Psoas muscle (tissue), 8 donors: Measurements from ENCODE around the gene AOAH. TPM values are rescaled to one million over a fixed set of nuclear protein-coding genes. Genes with fewer than 3 reads are reported as not detected.

Experiments used
- ATAC-seq, 4 donors: fragments of 200-7000 bp; cut with Tn5 transposase; one replicate each; pipeline ENCODE4 v1.9.1; 2020; ENCODE audit warnings: moderate library complexity in 3 of 4, mild to moderate bottlenecking in 2 of 4
- DNase-seq, 2 donors: peaks; one replicate each; pipeline ENCODE4 v3.0.0-alpha.2; 2020
- H3K27ac ChIP-seq: fragments of 200-600 bp; one replicate; pipeline ENCODE4 v1.8.0; 2022
- H3K27me3 ChIP-seq, 3 donors: fragments of 200-600 bp in 1 of 3; one replicate each; pipeline versions ENCODE4 v1.6.1 to v1.8.0; 2013 to 2022; ENCODE audit warnings: low read length in 2 of 3, mild to moderate bottlenecking in 2 of 3, moderate library complexity in 1 of 3; ENCODE audit not compliant: insufficient read depth in 3 of 3
- H3K36me3 ChIP-seq, 2 donors: fragments of 200-600 bp in 1 of 2; one replicate each; pipeline versions ENCODE4 v1.6.1 to v1.8.0; 2013 to 2022; ENCODE audit warnings: low read depth in 1 of 2, mild to moderate bottlenecking in 1 of 2, moderate library complexity in 1 of 2; ENCODE audit not compliant: insufficient read depth in 1 of 2
- H3K4me1 ChIP-seq: fragments of 200-600 bp; one replicate; pipeline ENCODE4 v1.8.0; 2022
- H3K4me3 ChIP-seq: fragments of 200-600 bp; one replicate; pipeline ENCODE4 v1.8.0; 2022; ENCODE audit warnings: mild to moderate bottlenecking
- H3K9me3 ChIP-seq: fragments of 200-600 bp; one replicate; pipeline ENCODE4 v1.8.0; 2022
- WGBS, 3 donors: extraction: QIAGEN DNeasy Blood & Tissue Kit; methylation state at CpG; one replicate each; pipeline versions ENCODE4 v1.1.6 to v1.1.7; 2013; 5-methylcytosine and 5-hydroxymethylcytosine counted together
- intact Hi-C, 2 donors: fragments of 100-400 bp; cut with DNase I; formaldehyde crosslinking; loops; one replicate each; pipeline versions ENCODE4 v1.11.0 to v1.14.2; 2022
- polyA plus RNA-seq, 3 donors: library from polyadenylated mRNA; stranded (reverse); fragments of 200-250 nt; gene quantifications; one replicate each; pipeline ENCODE4 v1.2.3, GENCODE V29; 2013
- total RNA-seq, 4 donors: library from RNA; stranded (reverse); fragmentation: NEBNext Ultra II Directional in 2 of 4; extraction: Animal tissue kit (Norgen Biotek cat#: 25700) in 2 of 4; gene quantifications; one replicate each; pipeline versions ENCODE4 v1.2.1 to v1.2.4, GENCODE V29; 2021 to 2023
- TF ChIP-seq, protein P1 (sequence below): fragments of 200-600 bp; IDR thresholded peaks from one replicate; pipeline ENCODE4 v1.8.0; 2022; ENCODE audit warnings: antibody characterized with exemption
- donor health status: healthy with polysubstance abuse.
- donor health status: DM: no; HTN: no; CAD: no; lungs with moderate emphysema.
- donor health status: Bipolar disorder and iron deficiency.
- donor health status: healthy.
- donor health status: DM: yes; HTN: yes; CAD: no.
- donor health status: DM: no; HTN: no; CAD: no.
- donor health status: DM: no; HTN: no; CAD: no.
- donor health status: DM: yes; HTN: yes; CAD: no.

AOAH gene
- total and polyA plus RNA-seq, 7 donors, result 0.04 to 2.1 (median 0.83) TPM

DNA sequence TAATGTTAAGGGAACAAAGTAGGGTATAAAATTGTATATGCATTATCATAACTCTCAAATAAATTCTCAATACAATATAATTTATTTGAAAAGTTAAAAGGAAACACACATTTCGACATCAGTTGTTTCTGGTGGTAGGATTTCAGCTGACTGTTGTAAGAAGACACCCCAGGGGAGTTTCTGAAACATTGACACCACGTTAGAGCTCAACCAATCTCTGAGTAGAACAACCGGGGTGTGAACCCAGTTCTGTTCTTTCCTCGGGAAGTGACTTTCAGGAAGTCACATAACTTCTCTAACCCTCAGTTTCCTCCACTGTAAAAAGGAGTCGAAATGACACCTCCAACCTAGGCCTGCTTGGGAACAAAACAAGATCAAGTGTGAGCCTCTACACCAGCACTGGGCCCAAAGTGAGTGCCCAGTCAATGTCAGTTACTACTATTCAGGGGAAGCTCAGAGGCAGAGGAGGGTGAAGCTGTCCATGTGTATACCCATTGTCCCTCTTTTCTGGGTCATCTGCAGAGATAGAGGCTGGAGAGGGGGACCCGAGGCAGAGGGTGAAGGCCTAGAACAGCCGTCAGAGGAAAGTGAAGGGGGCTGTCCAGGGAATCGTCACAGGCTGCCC, 67.1 kb downstream of the AOAH start:
- Histone ChIP-seq H3K4me1 (no peaks in the 10 kb centered on the region), H3K9me3 (no peaks in the 10 kb centered on the region), H3K4me3 (no peak overlapping the region), H3K36me3 (no peaks in the 10 kb centered on the region), H3K27ac (no peak overlapping the region), H3K27me3 (no peaks in the 10 kb centered on the region)
- DNase-seq (no peak), ATAC-seq (no peak)
- TF ChIP-seq, protein P1, sequence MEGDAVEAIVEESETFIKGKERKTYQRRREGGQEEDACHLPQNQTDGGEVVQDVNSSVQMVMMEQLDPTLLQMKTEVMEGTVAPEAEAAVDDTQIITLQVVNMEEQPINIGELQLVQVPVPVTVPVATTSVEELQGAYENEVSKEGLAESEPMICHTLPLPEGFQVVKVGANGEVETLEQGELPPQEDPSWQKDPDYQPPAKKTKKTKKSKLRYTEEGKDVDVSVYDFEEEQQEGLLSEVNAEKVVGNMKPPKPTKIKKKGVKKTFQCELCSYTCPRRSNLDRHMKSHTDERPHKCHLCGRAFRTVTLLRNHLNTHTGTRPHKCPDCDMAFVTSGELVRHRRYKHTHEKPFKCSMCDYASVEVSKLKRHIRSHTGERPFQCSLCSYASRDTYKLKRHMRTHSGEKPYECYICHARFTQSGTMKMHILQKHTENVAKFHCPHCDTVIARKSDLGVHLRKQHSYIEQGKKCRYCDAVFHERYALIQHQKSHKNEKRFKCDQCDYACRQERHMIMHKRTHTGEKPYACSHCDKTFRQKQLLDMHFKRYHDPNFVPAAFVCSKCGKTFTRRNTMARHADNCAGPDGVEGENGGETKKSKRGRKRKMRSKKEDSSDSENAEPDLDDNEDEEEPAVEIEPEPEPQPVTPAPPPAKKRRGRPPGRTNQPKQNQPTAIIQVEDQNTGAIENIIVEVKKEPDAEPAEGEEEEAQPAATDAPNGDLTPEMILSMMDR, result no peak
- intact Hi-C loops, result no loop called here
- 76 to 80% (median 76%) methylated on average over 8 of the region's 8 CpGs for WGBS, 3 donors

DNA sequence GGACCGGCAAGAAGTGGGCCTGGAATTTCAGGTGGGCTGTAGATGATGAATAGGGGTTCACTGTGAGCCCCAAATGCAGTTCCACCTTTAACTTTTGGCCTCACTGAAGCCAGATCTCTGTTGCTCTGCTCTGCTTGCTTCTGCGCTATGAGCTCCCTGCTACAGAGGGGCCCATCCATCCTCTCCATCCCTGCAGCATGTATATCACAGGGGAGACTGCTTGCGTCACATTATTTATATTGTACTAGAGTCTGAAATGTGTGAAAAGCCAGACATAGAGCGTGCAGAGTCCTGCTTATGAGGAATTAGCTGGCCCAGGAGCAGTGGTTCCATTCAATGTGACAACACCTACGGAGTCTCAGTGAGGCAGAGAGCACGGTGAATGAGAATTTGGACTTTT, 69.9 kb downstream of the AOAH start:
- Histone ChIP-seq H3K4me3 (no peak overlapping the region), H3K36me3 (no peaks in the 10 kb centered on the region), H3K4me1 (no peaks in the 10 kb centered on the region), H3K27ac (no peak overlapping the region), H3K9me3 (no peaks in the 10 kb centered on the region), H3K27me3 (no peaks in the 10 kb centered on the region)
- DNase-seq, result no peak
- TF ChIP-seq, protein P1, result no peak
- 78 to 94% (median 90%) methylated on average over 6 of the region's 6 CpGs for WGBS, 3 donors
- intact Hi-C loops, result no loop called here
- no peak for ATAC-seq

DNA sequence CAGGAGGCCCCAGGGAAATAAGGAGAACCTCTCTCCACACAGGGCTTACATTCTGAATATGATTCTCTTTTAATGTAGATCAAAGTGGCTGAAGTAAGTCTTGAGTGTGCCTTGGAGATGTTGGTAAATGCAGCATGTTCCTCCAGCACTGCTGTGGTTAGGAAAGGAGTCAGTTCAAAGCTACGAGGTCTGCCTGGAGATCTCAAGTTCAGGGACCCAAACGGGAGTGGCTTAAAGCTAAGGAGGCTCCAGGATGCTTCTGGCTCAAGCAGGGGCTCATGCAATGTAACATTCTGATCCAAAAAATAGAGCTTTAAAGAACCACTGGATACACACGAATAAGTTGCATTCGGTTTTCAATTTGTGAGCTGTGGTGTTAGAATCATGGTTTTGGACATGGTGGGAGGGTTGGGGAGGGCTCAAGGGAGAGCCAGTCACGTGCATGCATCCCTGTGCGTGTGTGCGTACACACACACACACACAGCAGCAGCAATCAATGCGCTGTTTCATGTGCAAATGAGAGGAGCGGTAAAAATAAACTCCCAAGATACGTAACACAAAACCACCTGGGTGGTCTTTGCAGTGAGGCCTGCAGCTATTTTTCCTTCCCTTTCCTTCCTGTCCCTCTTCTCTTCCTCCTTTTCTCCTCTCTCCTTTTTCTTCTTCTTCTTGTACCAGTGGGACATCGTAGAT, 70.5 kb downstream of the AOAH start:
- Histone ChIP-seq H3K4me3 (no peak overlapping the region), H3K4me1 (no peaks in the 10 kb centered on the region), H3K36me3 (no peaks in the 10 kb centered on the region), H3K9me3 (no peaks in the 10 kb centered on the region), H3K27me3 (no peaks in the 10 kb centered on the region), H3K27ac (no peak overlapping the region)
- DNase-seq, result no peak
- ATAC-seq, result no peak
- TF ChIP-seq, protein P1, result no peak
- intact Hi-C loops, result no loop called here
- 54 to 60% (median 58%) methylated on average over 11 of the region's 11 CpGs for WGBS, 3 donors

DNA sequence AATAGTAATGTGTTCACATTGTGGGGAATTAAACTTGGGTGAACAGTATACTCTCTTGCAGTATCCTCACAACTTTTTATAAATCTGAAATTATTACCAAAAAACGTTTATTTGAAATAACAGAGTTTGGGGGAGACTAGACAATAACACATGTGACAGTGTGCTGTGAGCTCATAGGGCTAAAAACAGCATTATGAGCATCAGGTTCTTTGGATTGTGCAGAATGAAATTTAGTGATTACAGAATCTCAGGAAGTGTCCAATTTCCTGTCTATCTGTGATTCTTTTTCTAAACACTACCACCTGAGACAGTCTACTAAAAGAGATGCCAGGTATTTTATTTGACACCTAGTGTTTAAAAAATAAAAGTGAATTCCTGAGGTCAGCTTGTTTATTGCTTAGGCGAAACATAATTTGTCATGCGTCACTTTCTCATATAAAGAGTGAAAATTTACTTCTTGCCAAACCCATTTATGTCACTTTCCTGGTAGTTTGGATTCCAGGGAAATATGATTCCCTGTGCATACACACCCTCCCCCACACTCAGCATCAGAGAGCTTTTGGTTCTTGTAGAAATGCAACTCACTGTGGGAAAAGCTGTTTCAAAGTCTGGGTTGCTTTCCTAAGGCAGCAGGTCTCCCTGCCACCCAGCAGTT, 71.2 kb downstream of the AOAH start:
- Histone ChIP-seq H3K36me3 (no peaks in the 10 kb centered on the region), H3K4me3 (no peak overlapping the region), H3K9me3 (no peaks in the 10 kb centered on the region), H3K4me1 (no peaks in the 10 kb centered on the region), H3K27ac (no peak overlapping the region), H3K27me3 (no peaks in the 10 kb centered on the region)
- intact Hi-C loops, result no loop called here
- no peak for ATAC-seq
- DNase-seq, result no peak
- TF ChIP-seq, protein P1, result no peak
- 34 to 44% (median 39%) methylated on average over 3 of the region's 3 CpGs for WGBS, 3 donors
